ENCODE data around the gene NUDCD3. TPM values are rescaled to one million over a fixed set of nuclear protein-coding genes. Genes with fewer than 3 reads are reported as not detected.

NUDCD3 gene
- total RNA-seq, 1 experiment from 2014 or later, result 71.9 TPM

DNA sequence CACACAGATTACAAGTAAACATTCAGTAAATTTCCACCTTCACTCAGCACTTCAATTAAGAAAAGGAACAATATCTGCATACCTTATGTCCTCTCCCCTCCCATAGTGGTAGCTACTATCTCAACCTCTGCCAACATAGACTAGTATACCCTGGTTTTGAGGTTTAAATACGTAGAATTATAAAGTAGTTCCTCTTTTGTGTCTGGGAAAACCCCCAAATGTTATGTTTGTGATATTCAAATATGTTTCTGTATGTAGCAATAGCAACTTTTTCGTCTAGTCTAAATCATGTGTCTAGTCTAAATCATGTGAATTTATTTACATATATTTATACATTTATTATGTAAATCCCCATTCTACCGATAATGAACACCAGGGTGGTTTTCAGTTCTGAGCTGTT is 151.9 kb downstream of the NUDCD3 start:
- Histone ChIP-seq H2BK5ac (ENCODE audit: insufficient read length, low read length) (no peak overlapping the region), H3K79me2 (ENCODE audit: insufficient read depth, low read length) (no peaks in the 10 kb centered on the region), H3K27me3 (ENCODE audit: insufficient read depth, low read length) (no peaks in the 10 kb centered on the region), H2AK5ac (ENCODE audit: insufficient read length, low read length) (no peak overlapping the region), H4K91ac (ENCODE audit: insufficient read length, low read depth, low read length) (no peak overlapping the region), H2BK20ac (ENCODE audit: low read depth, low read length, poor library complexity, severe bottlenecking) (no peak overlapping the region), H2BK15ac (ENCODE audit: low read depth, low read length) (no peak overlapping the region), H3K4me2 (ENCODE audit: insufficient read depth, insufficient read length, low read length) (no peak overlapping the region), H3K79me1 (ENCODE audit: insufficient read depth, low read depth, low read length, poor library complexity, severe bottlenecking) (no peaks in the 10 kb centered on the region), H4K20me1 (ENCODE audit: control insufficient read depth, insufficient read depth, insufficient read length) (no peaks in the 10 kb centered on the region), H3K9ac (ENCODE audit: extremely low read depth, insufficient read length, low read length) (no peak overlapping the region), H3K4me1 (ENCODE audit: insufficient read depth, low read length) (no peaks in the 10 kb centered on the region), H3K18ac (ENCODE audit: insufficient read length, low read depth, low read length) (no peak overlapping the region), H3K23ac (ENCODE audit: insufficient read length, low read depth, low read length) (no peak overlapping the region), H3K27ac (ENCODE audit: insufficient read length, low read depth, low read length) (no peak overlapping the region), H4K5ac (ENCODE audit: insufficient read length, low read depth, low read length) (no peak overlapping the region), H2BK12ac (ENCODE audit: insufficient read length, low read depth, low read length) (no peak overlapping the region), H2AFZ (ENCODE audit: low read length) (no peak overlapping the region), H3K56ac (ENCODE audit: insufficient read length, low read depth, low read length) (no peak overlapping the region), H3K9me3 (ENCODE audit: control insufficient read depth, low read depth, low read length) (no peaks in the 10 kb centered on the region), H3K23me2 (ENCODE audit: insufficient read length, low read depth, low read length, poor library complexity, severe bottlenecking) (no peaks in the 10 kb centered on the region), H3K4ac (ENCODE audit: low read depth, low read length) (no peak overlapping the region), H4K8ac (replicated peaks; ENCODE audit: insufficient read length, low read depth, low read length) (no peak overlapping the region), H2BK120ac (ENCODE audit: low read depth, low read length, poor library complexity, severe bottlenecking) (no peak overlapping the region), H3K14ac (ENCODE audit: insufficient read depth, low read length) (no peak overlapping the region), H3T11ph (ENCODE audit: low read length) (no peak overlapping the region)
- WGBS (ENCODE audit: extremely low coverage, insufficient read length, low lambda C conversion rate), result no CpG with 5 or more reads among the region's 3 CpGs
- Mint-ChIP-seq H3K27me3 (ENCODE audit: low read depth) (peaks cover 25% of the 10 kb centered on the region; the same call in 1 of the 2 replicates), H3K36me3 (ENCODE audit: insufficient read depth in 1 of 3, low read depth in 3 of 3) (no peaks in the 10 kb centered on the region), H3K9me3 (peaks cover 3 to 5% of the 10 kb centered on the region in 2 experiments; a peak in 2 of 5 replicates), H3K27ac (no peak overlapping the region), H3K4me3 (no peak overlapping the region), H3K4me1 (peaks cover 5 to 6% of the 10 kb centered on the region in 2 experiments; a peak in 3 of 4 replicates)
- TF ChIP-seq, protein P1, sequence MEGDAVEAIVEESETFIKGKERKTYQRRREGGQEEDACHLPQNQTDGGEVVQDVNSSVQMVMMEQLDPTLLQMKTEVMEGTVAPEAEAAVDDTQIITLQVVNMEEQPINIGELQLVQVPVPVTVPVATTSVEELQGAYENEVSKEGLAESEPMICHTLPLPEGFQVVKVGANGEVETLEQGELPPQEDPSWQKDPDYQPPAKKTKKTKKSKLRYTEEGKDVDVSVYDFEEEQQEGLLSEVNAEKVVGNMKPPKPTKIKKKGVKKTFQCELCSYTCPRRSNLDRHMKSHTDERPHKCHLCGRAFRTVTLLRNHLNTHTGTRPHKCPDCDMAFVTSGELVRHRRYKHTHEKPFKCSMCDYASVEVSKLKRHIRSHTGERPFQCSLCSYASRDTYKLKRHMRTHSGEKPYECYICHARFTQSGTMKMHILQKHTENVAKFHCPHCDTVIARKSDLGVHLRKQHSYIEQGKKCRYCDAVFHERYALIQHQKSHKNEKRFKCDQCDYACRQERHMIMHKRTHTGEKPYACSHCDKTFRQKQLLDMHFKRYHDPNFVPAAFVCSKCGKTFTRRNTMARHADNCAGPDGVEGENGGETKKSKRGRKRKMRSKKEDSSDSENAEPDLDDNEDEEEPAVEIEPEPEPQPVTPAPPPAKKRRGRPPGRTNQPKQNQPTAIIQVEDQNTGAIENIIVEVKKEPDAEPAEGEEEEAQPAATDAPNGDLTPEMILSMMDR (conservative IDR thresholded peaks at IDR 0.05), result no peak
- no peak for DNase-seq

All from H9 (cell line).